HG02759 (cell line): ENCODE data around the gene CELA3A.
"Not testable (repeated sequence)": the region's sequence is repeated elsewhere in the genome, so short reads cannot be mapped to it uniquely, and the experiment has no call there.

Experiments
- ATAC-seq: cut with Tn5 transposase; IDR thresholded peaks from one replicate; pipeline ENCODE4 v1.9.1; 2021; ENCODE audit warnings: mild to moderate bottlenecking, moderate library complexity; ENCODE audit not compliant: unreplicated experiment

Gene CELA3A, protein sequence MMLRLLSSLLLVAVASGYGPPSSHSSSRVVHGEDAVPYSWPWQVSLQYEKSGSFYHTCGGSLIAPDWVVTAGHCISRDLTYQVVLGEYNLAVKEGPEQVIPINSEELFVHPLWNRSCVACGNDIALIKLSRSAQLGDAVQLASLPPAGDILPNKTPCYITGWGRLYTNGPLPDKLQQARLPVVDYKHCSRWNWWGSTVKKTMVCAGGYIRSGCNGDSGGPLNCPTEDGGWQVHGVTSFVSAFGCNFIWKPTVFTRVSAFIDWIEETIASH

DNA sequence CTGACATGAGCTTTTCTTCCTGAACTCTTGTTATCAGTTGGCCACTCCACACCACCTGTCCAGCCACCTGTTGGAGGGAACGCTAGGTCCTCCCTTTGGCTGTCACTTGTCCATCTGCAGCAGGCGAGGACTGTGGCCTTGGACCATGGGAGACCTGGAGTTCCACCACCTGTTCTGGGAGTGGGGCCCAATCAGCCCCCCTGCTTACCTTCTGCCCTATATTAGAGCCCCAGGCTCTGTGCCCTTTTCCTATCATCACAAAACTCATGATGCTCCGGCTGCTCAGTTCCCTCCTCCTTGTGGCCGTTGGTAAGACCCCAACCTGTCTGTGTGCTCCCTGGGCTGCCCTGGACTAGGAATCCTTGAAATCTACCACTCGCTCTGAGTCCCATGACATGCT is at the start of gene CELA3A:
Gene CELA3A (plus strand): TSS at position 249 of the 400 bp plus-strand sequence. CDS start 18 bp downstream, at position 267.
- ATAC-seq, result no peak

DNA sequence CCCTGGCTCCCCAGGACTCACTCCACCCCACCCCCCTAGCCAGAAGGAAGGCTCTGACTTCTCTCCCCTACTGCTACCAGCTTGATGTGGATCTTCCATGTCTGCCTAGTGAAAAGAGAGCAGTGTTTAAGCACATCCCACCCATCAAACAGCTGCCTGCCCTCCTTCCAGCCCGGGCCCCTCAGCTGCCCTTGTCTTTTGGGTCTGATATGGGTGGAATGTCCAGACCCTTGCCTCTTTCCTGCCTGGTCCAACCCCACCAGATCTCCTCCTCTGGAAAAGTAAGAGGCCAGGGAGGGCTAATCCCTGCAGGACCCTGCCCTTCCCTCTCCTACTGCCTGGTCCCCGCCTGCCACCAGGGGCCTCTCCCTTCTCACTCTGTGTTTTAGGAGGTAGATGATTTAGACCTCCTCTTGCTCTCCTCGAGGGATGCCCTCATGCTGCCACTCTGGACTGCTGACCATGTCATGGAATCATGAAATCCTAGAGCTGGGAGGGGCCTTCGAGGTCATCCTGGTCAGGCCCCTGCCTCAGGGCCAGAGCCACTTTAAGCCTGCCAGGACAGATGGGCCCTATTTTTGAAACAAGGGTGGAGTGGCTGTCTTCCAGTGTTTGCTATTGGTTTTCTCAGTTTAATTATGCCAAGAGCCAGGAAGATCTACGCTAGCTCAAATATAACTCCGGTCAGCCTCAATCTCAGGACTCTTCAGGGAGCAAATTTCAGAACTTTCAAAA is 48.5 kb upstream of the CELA3A start:
- no peak for ATAC-seq

DNA sequence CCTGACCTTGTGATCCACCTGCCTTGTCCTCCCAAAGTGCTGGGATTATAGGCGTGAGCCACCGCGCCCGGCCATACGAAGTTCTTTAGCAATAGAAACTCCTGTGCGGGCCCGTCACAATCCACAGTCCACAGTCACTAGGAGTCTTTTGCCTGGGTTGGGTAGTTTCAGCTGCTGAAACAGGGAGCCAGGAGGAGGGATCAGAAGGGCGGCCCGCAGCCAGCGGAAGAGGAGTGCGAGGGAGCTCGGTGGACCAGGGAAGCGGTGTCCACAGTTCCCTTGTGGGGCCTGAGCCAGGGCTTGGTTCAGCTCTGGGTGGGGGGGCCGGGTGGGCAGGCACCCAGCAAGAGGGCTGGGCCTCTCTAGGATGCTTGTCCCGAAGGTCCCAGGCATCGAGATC is 46.4 kb upstream of the CELA3A start:
- no peak for ATAC-seq

DNA sequence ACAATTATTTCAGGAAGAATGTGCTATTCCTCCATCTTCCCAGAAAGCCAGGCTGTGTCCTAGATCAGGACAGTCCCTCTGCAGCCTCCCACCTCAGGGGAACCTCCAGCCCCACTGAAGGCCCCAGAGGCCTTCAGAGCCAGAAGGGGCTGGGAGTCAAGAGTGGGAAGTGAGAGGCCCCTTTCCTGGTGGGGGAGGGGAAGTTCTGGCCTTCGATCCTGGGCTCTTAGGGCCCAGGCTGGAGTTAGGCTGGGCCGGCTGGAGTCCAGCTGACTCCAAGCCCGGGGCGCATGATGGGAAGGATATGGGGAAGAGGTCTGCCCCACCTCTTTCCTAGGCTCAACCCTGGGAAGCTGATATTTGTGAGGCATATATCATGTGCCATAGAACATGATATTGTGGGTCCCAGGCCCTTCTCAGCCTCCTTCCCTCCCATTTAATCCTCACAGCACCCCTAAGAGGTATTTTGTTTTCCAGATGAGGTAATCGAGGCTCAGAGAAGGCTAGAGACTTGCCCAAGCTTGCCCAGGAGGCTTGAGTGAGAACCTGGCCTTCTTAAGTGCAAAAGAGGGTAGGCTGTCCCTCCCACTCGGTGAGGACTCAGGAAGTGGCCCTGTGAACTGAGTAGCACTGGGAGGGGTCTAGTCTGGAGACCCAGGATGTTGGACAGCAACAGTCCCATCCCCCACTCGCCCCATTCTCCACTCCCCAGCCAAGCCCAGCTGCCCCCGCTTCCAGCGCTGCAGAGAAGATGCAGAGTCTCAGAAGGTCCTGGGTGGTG is 45.8 kb upstream of the CELA3A start:
- ATAC-seq, result no peak

DNA sequence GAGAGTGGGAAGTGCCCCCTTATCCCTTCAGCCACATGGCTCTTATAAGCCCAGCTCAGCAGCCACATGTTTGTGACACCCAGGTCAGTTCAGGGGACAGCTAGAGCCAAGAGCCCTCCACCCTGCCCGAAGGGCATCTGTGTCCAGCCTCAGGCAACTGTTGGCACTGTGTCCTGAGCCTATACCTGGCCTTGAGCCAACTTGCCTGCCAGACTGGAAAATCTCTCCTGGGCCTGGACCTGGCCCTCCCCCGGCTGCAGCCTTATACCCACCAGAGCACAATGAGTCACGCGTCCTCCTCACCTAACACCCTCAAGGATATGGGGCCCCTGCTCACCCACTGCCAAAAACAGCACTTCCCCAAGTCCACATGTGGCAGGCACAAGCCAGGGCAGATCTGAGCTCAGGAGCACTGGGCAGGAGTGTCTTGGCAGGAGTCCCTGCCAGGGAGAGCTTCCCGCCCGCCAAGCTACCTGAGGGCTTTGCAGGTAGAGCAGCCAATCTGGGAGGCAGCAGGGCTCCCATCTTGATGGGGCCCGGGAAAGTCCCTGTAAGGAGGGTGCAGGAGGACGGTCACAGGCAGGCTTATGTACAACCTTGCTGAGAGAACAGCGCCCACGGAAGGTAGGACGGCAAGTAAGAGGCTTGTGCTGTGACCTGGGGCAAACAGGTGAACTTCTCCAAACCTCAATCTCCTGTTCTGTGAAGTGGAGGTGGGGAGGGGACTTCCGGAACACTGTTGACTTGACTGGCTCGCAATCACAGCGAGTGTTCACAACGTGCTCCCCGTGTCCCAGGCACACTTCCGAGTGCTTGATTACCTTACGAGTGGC is 44.5 kb upstream of the CELA3A start:
- ATAC-seq, result no peak

DNA sequence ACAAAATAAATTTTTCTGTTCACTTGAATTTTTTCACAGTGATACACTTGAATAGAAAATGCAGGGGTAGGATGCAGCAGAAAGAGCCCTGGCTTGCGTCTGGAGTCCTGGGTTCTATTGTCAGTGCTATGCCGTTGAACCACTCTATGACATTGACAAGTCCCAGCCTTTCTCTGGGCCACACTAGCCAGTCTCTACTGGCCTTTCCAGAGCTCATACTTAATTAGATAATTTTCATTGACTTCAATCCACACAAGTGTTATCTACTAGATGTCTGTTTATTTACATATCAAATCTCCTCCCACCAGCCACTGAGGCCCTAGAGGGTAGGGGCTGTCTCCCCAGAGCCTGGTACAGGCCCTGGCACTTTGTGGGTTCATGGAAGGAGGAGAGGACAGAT is 40.1 kb upstream of the CELA3A start:
- no peak for ATAC-seq

DNA sequence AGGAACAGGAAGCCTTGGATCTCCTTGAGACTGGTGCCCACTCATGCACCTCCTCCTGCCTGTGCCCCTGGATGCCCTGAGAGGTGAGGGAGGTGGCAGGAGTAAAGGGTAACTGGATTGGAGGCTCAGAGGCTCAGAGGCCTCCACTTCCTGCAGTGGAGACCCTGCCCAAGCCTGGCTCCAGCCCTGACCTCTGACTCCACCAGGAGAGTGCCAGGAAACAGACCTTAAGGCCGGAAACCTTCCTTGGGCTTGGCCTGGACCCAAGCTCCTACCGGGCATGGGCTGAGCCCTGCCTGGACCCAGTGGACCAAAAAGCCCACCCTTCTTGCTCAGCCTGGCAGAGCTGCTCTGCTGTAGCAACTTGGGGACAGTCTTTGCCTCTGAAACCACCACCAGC is 39.7 kb upstream of the CELA3A start:
- ATAC-seq, result no peak

DNA sequence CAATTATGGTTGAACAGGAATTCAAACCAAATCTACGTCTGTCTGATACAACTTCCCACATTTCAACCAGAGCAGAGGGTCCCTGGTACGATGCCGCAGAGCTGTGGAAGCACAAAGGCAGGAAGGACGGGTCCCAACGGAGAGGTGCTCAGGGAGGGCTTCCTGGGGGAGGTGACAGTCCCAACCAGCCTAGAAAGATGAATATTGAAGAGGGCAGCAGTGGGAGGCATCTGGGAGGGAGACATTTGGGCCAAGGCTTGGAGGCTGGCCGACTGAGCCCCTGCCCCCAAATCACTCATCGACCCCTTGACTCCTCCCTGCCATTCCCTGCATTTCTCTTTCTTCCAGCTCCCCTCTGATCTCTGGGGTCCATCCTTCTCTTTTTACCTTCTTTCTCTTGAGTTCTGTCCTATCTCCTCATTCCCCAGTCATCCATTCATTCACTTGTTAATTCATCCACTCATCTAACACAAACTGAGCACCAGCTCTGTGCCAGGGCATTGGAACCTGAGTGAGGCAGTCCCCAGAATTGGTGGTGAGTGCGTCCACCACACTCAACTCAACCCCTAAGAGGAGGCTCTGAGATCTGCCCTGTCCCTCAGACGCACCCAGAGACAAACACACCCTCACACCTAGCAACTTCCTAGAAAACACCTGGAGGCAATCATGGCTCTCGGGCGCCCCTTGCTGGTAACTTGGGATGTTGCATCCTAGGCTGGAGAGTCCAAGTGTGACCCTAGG is 37.8 kb upstream of the CELA3A start:
- no peak for ATAC-seq

DNA sequence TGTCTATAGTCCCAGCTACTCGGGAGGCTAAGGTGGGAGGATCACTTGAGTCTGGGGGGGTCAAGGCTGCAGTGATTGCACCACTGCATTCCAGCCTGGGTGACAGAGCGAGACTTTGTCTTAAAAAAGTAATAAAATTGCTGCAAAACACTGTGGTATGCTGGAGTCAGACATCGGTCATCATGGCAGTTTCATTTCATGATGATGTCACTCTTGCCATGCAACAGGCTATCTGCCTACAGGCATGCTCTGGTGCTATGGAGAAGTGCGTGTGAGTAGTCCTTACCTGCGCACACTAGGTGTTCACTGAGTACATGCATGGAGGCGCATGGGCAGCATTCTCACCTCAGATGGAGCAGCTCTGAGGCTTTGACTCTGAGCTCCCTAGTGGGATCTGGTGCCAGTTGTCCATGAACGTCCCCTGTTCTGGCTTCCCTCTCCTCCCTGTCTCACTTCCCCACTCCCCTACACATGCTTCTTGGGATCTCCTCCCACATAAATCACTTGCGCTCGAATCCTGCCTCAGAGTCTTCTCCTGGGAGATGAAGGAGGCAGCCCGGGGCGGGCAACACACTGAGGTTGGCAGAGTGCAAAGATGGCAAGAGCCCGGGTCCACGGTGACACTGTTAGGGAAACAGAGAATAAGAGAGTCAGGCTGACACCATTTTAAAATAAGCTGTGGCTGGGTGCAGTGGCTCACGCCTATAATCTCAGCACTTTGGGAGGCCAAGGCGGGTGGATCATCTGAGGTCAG is 35.0 kb upstream of the CELA3A start:
- no peak for ATAC-seq

DNA sequence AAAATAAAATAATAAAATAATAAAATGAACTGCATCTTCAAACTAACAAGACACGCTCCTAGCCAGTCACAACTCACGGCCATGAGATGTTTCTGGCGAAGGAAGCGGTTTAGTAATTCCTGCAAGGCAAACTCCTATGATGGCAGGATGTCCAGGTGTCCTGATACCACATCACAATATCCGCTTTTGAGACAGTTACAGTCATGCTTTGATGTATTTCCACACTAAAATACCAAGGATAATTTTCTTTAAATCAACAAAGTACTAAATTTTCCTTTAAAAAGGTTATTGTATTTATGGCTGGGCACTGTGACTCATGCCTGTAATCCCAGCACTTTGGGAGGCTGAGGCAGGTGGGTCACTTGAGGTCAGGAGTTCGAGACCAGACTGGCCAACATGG is 34.2 kb upstream of the CELA3A start:
- not testable (repeated sequence) for ATAC-seq

DNA sequence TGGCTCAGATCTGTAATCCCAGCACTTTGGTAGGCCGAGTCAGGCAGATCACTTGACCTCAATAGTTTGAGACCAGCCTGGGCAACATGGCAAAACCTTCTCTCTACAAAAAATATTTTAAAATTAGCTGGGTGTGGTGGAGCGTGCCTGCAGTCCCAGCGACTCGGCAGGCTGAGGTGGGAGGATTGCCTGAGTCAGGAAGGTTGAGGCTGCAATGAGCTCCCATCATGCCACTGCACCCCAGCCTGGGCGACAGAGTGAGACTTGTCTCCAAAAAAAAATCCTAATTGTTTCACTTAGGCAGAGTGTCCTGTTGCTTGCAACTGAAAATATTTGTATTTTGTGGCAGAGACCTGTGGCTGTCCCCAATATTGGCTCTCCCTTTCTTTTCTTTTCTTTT is 32.4 kb upstream of the CELA3A start:
- not testable (repeated sequence) for ATAC-seq

DNA sequence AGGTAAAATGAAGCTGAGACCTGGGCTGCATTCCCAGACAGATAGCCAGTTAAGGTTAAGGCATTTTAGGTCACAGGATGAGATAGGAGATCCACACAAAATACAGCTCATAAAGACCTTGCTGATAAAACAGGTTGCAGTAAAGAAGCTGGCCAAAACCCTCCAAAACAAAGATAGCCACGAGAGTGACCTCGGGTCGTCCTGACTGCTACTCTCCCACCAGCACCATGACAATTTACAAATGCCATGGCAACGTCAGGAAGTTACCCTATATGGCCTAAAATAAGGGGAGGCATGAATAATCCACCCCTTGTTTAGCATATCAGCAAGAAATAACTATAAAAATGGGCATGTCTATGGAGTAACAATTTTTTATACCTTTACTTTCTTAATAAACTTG is 30.9 kb upstream of the CELA3A start:
- ATAC-seq, result not testable (repeated sequence)

DNA sequence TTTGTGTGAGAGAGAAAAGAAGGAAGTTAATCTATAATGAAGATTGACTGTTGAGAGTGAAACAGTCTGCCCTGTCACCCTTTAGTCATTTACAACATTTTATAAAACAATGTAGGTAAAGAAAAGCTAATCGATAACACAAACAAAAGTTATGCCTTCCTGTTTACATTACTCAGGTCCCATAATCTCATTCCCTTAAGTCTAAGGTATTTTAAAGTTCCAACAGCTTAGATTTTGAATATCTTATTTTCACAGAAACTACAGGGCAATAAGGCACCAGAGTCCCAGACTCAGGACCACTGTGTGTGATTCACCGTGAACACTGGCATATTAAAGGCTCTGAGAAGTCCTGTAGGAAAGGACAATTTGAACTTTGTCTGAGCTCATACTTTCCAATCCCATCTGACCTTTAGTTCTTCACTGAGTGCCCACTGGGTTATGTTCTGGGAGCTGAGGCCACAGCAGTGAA is 28.4 kb upstream of the CELA3A start:
- ATAC-seq, result not testable (repeated sequence)

DNA sequence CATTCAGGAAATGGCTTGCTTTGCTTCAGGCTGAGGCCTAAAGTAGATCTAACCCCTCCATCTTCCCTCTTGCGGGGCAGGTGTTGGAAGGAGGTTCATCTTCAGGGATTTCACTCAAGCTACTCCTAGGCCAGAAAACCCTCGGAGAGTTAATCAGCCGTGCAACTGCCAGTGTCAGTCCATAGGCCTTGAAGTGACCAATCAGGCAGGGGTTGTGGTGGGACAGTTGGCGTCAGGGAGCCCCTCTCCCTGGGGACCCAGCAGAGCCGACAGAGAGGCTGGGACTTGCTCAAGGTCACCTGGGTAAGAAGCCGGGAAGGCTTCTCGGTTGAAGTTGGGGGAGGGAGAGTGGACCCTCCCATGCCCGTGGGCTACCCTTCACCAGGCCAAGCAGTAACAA is 27.5 kb upstream of the CELA3A start:
- ATAC-seq, result not testable (repeated sequence)

DNA sequence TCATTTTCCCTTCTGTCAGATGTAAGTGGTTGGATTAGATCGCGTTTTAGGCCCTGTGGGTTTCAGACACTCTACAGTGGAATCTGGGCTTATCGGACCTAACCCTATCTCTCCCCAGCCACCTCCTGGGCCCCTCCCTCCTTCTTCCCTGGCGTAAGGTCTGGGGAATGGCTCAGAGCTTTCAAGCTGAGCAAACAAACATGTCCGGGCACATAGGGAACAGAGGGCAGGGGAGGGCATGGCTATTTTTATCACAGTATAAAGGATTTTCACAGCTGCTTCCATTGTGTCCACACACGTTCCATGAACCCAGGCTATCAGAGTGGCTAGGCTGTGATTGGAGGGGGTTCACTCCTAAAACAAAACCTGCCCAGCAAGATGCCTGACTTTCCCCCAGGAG is 26.8 kb upstream of the CELA3A start:
- not testable (repeated sequence) for ATAC-seq

DNA sequence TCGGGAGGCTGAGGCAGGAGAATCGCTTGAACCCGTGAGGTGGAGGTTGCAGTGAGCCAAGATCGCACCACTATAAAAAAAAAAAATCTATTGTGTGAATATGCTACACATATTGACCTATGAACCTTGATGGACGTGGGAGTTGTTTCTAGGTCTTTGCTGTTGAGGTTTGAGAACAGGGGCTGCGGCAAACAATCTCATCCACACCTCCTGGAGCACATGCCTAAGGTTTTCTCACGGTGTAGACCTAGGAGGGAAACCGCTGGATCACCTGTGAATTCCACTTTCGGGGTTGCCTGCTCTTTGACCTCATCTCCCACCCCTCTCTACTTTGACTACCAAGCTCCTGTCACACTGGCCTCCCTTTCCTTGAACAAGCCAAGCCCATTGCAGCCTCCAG is 26.2 kb upstream of the CELA3A start:
- not testable (repeated sequence) for ATAC-seq

DNA sequence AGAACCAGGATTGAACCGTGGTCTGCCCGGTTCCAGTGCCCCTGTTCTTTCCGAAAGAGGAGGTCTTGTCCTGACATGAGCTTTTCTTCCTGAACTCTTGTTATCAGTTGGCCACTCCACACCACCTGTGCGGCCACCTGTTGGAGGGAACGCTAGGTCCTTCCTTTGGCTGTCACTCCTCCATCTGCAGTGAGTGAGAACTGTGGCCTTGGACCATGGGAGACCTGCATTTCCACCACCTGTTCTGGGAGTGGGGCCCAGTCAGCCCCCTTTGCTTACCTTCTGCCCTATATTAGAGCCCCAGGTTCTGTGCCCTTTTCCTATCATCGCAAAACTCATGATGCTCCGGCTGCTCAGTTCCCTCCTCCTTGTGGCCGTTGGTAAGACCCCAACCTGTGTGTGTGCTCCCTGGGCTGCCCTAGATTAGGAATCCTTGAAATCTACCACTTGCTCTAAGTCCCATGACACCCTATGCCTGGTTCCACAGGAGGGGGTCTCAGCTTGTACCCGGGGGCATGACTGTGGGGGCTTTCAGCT is 24.7 kb upstream of the CELA3A start, which contains the start of gene CELA3B:
Gene CELA3B (plus strand): TSS at position 320 of the 537 bp plus-strand sequence. CDS start 18 bp downstream, at position 338.
- not testable (repeated sequence) for ATAC-seq

DNA sequence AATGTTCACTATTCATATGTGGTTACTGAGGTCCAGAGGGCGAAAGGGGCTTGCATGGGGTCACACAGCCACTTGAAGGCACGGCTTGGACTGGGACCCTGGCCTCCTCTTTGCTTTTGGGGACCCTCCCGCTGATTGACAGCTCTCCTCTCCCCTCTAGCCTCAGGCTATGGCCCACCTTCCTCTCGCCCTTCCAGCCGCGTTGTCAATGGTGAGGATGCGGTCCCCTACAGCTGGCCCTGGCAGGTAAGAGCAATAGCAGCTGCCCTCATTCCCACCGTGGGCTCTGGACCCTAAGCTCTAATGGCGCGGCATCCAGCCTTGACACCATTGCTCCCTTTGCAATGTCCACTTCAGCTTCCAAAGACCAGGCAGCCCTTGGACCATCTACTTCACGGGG is 23.2 kb upstream of the CELA3A start:
- not testable (repeated sequence) for ATAC-seq
